Measurements from ENCODE around the gene RELL2. TPM values are rescaled to one million over a fixed set of nuclear protein-coding genes. Genes with fewer than 3 reads are reported as not detected.
A peak's percentile ranks its signal among the peaks of the same experiment; 100 is the strongest.

The RELL2 gene
- total RNA-seq, 2 experiments from 2014 or later: 26.8 to 27.3 TPM

DNA sequence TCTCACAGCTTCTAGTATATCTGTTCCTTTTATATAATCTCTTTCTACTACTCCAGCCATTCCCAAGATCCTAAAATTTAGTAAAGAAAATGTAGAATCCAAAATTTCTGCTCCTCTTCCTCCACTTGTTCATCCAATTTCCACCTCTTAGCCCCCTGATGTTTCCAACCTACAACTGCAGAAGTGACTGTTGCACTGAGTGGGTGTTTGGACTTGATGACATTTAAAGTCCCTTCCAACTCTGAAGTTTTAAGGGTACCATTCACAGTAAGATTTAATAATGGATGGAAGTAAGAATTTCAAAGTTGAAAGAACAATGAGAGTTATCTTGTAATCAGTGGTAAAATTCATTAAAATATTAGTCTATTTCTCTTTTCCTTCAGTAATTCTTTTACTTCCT, 23.5 kb upstream of the RELL2 start:
- H3K4me1 Mint-ChIP-seq: peaks cover 67% of the 10 kb centered on the region

DNA sequence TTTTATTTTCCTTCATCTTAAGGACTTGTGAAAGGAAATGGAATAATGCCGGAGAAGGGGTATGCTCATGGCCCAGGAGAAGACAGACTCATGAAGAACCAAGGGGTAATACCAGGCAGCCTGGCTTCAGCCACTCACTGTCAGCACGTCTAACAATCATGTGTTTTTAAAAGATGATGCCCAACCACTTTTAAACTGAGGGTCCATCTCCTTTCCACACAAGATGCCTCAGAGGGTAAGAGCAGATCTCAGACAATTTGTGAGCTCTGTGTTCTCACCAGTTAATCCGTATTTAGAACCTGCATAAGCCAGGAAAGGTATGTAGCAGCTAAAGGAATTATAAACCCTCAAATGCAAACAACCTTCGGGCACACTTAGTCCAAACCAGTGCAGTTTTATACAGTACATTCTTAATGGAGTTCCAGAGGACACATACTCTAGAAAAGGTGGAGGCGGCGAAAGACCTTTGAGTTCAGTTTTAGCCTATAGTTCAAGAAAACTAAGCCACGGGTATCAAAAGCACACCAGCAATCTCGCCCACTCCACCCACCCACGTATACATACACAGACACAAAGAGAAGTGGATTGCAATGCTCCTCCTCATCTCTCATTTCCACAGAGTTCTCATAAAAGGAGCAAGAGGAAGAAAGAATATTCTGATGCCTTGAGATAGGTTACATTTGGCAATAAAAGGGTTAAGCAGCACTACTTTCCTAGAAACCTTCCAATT, 20.6 kb upstream of the RELL2 start:
- peaks cover 2% of the 10 kb centered on the region for H3K9me3 Mint-ChIP-seq

More for the DNA sequence above, 23.5 kb upstream of the RELL2 start:
- Mint-ChIP-seq H3K4me3 (peak overlapping the region; percentile 35), H3K27ac (peak overlapping the region; percentile 59), H3K9me3 (peaks cover 3% of the 10 kb centered on the region), H3K36me3 (peaks cover 61% of the 10 kb centered on the region), H3K27me3 (no peaks in the 10 kb centered on the region)
- no peak for DNase-seq

DNA sequence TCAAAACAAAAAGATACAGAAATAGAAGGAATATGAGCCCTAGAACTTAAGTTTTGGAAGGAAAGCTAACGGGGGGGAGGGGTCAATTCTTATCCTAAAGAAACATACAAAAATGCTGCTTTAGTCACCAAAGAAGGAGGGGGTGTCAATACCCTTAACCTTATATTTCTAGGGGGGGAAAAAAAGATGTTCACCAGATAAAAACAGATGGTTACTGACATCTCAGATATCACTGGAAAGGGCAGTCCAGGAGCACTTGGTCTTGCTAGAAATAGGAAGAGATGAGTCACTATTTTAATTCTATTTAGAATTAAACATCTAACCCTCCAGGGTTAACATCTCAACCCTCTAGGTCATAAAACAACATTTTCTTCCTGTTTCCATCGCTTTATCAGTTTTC, 19.7 kb upstream of the RELL2 start:
- Mint-ChIP-seq H3K36me3 (peaks cover 54% of the 10 kb centered on the region), H3K9me3 (peaks cover 2% of the 10 kb centered on the region), H3K27me3 (no peaks in the 10 kb centered on the region), H3K27ac (peak overlapping the region; percentile 97), H3K4me3 (peak overlapping the region; percentile 97), H3K4me1 (peaks cover 54% of the 10 kb centered on the region)
- DNase-seq: no peak

More for the DNA sequence above, 20.6 kb upstream of the RELL2 start:
- H3K4me3 Mint-ChIP-seq: peak overlapping the region; percentile 97
- H3K27me3 Mint-ChIP-seq: no peaks in the 10 kb centered on the region
- H3K36me3 Mint-ChIP-seq: peaks cover 52% of the 10 kb centered on the region
- no peak for DNase-seq
- peaks cover 57% of the 10 kb centered on the region for H3K4me1 Mint-ChIP-seq
- peak overlapping the region; percentile 97 for H3K27ac Mint-ChIP-seq

DNA sequence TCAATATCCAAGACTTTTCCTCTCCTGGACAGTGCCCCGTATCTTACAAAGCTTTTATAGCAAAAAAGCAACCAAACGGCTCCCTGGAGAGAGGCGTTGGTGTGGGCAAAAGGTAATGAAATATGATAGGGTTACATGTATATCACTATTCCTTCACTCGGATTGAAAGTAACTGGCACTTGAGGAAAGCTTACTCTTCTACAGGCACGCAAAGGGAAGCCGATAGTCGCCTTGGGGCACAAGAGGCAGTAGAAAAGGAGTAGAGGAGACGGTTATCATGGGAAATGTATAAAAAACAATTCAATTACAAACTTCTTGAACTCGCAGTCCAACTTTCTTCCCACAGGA, 19.1 kb upstream of the RELL2 start:
- Mint-ChIP-seq H3K27me3 (no peaks in the 10 kb centered on the region), H3K9me3 (peaks cover 2% of the 10 kb centered on the region), H3K4me1 (peaks cover 50% of the 10 kb centered on the region), H3K27ac (peak overlapping the region; percentile 97), H3K36me3 (peaks cover 51% of the 10 kb centered on the region), H3K4me3 (peak overlapping the region; percentile 97)
- DNase-seq: no peak

DNA sequence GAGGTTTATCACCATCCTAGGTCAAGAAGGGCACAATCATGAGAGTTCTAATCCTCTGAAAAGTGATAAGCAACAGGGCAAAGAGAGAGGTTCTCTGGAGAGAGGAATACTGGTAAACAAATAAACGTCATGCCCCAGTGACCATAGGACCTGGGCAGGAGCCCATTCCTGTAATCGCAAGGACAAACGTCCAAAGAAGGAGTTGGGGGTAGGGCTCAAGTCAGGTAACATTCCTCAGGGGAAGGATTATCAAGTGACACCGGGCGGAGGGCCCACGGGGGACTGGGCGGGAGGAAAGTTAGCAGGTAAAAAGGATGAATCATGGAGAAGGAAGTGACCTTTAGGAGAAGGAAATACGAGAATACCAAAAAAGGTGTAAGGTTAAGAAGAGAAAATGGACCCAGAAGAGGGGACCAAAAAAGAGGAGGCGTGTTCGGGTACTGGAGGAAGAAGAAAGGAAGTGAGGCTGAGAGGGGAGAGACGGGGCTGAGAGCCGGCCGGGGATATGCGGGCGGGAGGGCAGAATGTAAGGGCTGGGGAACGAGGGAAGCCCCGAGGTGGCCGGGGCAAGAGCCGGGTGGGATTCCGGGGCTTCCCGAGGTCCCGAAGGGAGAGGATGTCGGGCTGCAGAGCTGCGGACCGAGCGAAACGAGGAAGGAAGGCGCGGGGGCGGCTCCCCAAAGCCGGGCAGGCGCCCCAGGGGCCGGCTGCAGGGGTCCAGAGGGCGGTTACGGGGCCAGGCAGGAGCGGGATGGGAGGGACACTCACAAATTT, 18.6 kb upstream of the RELL2 start:
- peak overlapping the region; percentile 97 for H3K4me3 Mint-ChIP-seq
- peaks cover 52% of the 10 kb centered on the region for H3K36me3 Mint-ChIP-seq

DNA sequence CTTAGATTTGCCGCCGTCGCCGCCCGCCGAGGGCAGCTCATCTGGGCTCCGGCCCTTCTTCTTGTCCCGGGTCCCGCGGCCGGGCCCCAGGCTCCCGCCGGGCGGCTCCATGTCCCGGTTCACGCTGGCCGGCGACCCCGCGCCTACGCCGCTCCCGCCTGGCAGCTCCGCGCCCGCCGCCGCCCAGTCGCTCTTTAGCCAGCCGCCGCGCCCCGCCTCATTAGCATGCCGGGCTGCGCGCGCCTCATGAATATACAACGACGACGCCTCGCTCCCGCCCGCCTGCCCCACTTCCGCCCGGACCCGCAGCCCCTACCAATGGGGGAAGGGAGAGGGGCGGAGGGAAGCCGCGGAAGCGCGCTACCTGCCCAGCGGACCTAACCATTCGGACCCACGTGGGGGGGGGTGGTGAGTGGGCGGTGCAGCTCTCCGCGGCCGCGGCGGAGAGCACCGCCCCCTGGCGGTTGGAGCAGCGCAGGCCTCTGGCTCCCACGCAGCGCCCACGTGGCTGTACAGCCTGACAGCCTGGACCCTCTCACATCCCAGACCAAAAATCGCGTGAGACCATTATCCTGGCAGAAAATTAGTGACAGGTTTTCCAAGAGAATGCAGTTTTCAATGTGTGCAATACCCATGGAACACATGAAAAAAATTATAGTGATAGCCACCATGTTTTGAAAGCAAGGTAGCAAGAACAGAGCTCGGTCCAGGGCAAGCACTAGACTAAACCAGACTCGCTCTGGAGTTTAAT, 17.8 kb upstream of the RELL2 start, which contains the start of gene DIAPH1:
DIAPH1 (minus strand) TSS at position 197 of the 751 bp plus-strand sequence; CDS start at position 111, 86 bp downstream.
- DNase-seq: peak; percentile 99
- H3K27me3 Mint-ChIP-seq: no peaks in the 10 kb centered on the region
- peak within 1 kb of the TSS; percentile 97 for H3K4me3 Mint-ChIP-seq
- H3K4me1 Mint-ChIP-seq: peaks cover 51% of the 10 kb centered on the region
- H3K9me3 Mint-ChIP-seq: peaks cover 2% of the 10 kb centered on the region
- H3K27ac Mint-ChIP-seq: peak within 1 kb of the TSS; percentile 97
- H3K36me3 Mint-ChIP-seq: peaks cover 54% of the 10 kb centered on the region

More for the DNA sequence above, 18.6 kb upstream of the RELL2 start:
- Mint-ChIP-seq H3K27ac (peak overlapping the region; percentile 97), H3K4me1 (peaks cover 50% of the 10 kb centered on the region), H3K27me3 (no peaks in the 10 kb centered on the region), H3K9me3 (peaks cover 2% of the 10 kb centered on the region)
- peak; percentile 62 for DNase-seq

DNA sequence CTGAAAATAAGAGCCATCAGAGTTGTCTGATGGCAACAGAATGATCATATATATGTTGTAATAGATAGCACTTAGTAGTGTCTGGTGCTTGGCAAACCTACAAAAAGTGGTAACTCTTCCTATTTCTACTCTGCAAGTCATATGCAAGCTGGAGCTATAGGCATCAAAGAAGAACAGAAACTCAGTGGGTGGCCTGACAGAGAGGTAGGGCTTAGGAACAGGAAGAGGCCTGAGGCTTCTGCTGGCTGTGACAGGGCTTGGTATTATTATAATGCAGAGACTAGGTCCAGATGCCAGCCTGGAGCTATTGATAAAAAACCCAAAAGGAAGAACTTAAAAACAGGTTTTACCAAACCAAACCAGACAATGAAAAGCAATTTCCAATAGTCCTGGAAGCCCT, 13.6 kb upstream of the RELL2 start:
- Mint-ChIP-seq H3K27ac (peak overlapping the region; percentile 77), H3K4me3 (peak overlapping the region; percentile 22), H3K27me3 (no peaks in the 10 kb centered on the region), H3K36me3 (peaks cover 30% of the 10 kb centered on the region), H3K9me3 (no peaks in the 10 kb centered on the region), H3K4me1 (peaks cover 25% of the 10 kb centered on the region)
- no peak for DNase-seq

DNA sequence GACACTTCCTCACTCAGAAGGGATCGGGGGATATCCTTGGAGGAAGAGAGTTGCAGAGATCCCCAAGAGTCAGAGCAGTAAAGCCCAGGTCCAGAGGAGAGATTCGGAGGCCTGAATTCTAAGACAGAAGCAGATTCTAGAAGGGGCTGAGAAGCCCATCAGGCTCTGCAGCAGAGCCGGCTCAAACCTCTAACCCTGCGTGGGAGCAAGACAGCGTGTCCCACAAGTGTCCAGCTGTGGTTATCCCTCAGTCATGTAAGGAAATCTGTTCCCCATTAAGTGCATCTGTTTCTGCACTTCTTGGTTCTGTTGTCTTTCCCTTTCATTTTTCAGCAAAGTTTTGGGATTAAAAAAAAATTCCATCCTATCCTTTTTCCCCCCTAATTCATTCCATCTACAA, 13.2 kb upstream of the RELL2 start:
- H3K36me3 Mint-ChIP-seq: peaks cover 28% of the 10 kb centered on the region
- no peaks in the 10 kb centered on the region for H3K9me3 Mint-ChIP-seq
- no peak for DNase-seq
- H3K4me1 Mint-ChIP-seq: peaks cover 25% of the 10 kb centered on the region
- H3K27me3 Mint-ChIP-seq: no peaks in the 10 kb centered on the region
- no peak overlapping the region for H3K4me3 Mint-ChIP-seq
- H3K27ac Mint-ChIP-seq: peak overlapping the region; percentile 77

DNA sequence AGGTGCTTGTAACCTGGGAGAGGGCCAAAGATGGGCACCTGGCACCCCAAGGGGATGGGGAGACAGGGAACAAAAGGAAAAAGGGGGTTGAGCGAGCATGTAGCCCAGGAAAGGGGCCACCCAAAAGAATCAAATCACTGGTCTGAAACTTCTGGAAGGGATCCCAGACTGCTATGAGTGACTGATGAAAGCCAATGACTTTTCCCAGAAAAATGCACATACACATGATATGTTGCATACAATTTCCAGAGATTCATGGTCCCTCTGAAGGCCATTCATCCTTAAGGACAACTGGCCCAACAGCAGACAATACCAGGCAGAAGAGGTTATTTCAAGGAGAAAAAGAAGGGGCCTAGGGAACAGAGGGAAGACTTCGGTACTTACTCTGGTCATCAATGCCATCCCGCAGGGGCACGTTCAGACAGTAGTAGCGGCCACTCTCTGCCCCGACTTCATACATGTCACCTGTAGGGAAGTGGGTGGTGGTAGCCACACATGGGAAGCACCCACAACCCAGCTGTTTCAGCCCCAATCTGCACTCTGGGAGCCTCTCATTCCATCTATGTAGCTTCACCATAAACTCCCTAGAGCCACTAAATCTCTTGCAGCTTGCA, 8.5 kb upstream of the RELL2 start:
- Mint-ChIP-seq H3K27ac (no peak overlapping the region), H3K36me3 (peaks cover 16% of the 10 kb centered on the region), H3K9me3 (no peaks in the 10 kb centered on the region), H3K4me3 (no peak overlapping the region), H3K27me3 (no peaks in the 10 kb centered on the region), H3K4me1 (peaks cover 15% of the 10 kb centered on the region)
- DNase-seq: no peak

DNA sequence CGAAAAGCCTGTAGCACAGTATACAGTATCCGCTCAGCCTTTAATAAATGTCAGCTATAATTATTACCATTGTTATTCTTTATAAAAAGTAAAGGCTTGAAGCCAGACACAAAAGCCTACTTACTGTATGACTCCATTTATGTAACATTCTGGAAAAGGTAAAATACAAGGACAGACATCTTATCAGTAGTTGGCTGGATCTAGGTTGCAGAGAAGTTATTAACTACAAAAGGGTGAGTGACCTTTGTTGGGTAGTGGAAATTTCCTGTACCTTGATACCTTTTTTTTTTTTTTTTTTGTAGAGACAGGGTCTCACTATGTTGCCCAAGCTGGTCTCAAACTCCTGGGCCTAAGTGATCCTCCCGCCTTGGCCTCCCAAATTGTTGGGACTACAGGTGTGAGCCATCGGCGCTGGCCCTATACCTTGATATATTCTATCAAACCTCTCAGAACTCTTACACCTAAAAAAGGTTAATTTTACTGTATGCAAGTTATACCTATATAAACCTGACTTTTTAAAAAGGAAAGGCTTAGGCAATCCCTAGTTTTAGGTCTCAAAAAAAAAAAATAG, 6.1 kb upstream of the RELL2 start:
- H3K27ac Mint-ChIP-seq: no peak overlapping the region
- H3K4me1 Mint-ChIP-seq: peaks cover 25% of the 10 kb centered on the region
- no peak overlapping the region for H3K4me3 Mint-ChIP-seq
- DNase-seq: no peak
- no peaks in the 10 kb centered on the region for H3K27me3 Mint-ChIP-seq
- no peaks in the 10 kb centered on the region for H3K9me3 Mint-ChIP-seq
- H3K36me3 Mint-ChIP-seq: peaks cover 17% of the 10 kb centered on the region

DNA sequence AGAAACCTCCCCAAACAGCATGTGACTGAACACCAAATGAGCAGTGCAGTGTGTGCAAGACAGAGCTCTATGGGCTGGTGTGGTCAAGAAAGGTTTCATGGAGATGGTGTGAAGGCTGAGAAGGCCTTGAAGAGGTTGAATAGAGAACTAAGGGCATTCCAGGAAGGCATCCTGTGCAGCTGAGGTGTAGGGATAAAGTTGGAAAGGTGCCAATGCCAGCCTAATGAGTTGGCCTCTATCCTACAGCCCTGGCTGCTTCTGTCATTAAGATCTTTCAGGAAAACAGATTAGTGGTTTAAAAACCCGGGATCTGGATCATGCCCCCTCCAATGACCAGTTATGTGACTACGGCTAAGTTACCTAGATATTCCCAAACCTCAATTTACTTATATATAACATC, 4.1 kb upstream of the RELL2 start:
- Mint-ChIP-seq H3K4me3 (no peak overlapping the region), H3K36me3 (peaks cover 17% of the 10 kb centered on the region), H3K27me3 (no peaks in the 10 kb centered on the region), H3K27ac (no peak overlapping the region), H3K4me1 (peaks cover 31% of the 10 kb centered on the region), H3K9me3 (no peaks in the 10 kb centered on the region)
- no peak for DNase-seq

DNA sequence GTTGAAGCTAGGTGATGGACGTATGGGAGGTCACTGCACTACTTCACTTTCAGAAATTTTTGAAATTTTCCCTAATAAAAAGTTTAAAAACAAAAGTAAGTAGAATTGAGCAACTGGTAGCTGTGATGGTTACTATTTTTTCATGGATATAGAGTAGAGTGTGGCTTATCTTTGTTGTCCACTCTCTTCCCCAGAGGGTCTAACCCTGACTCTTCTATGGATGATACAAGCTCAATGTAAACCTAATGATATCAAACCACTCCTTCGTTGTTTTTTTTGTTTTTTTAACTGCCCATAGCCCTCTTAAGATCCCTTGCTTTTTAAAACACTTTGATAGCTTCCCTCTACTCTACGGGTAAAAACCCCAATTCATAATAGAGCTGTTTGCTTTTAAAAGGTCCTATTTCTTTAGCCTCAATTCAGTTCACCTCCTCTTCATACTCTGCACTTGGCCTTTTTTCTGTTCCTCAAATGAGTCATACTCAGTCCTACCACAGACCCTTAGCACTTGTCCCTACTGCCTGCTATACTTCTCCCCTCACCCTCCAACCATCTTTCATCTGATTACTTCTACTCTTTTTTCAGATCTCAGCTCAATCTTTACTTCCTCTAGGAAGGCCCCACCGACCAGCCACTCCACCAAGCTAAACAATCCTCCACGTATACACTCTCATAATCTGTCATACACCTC, 2.8 kb upstream of the RELL2 start:
- DNase-seq: no peak
- Mint-ChIP-seq H3K4me3 (no peak overlapping the region), H3K36me3 (peaks cover 27% of the 10 kb centered on the region), H3K27me3 (no peaks in the 10 kb centered on the region), H3K4me1 (peaks cover 38% of the 10 kb centered on the region), H3K27ac (no peak overlapping the region), H3K9me3 (no peaks in the 10 kb centered on the region)

DNA sequence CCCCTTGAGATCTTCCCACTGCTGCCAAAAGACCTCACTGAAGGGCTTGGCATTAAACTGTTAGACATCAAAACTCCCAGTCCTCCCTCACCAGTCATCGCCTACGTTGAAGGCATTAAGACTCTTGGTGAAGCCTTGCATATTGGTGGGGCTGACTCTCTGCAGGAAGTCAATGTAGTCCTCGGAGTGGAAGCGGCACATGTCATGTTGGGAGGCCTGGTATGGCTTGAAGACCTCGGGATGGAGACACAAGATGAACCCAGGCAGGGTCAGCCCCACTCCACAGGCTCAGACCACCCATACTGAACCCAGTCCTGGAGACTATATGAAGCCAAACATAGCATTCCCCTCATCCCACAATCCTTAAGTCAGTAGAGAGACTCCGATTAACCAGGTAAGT, 2.1 kb upstream of the RELL2 start:
- Mint-ChIP-seq H3K27me3 (no peaks in the 10 kb centered on the region), H3K27ac (no peak overlapping the region), H3K9me3 (no peaks in the 10 kb centered on the region), H3K4me1 (peaks cover 38% of the 10 kb centered on the region), H3K4me3 (peak overlapping the region; percentile 97), H3K36me3 (peaks cover 27% of the 10 kb centered on the region)
- DNase-seq: no peak

DNA sequence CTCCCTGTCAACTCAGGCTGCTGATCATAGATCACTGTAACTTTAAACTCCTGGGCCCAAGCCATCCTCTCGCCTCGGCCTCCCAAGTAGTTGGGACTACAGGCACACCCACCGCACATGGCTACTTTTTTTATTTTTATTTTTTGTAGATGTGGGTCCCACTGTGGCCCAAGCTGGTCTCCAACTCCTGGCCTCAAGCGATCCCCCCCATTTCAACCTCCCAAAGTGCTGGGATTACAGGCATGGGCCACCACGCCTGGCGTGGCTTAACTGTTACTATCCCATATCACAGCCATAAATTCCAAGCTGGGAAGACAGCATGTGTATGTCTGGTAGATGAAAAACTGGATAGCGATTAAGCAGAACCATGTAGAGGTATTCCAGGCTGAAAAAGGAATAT, 1.2 kb upstream of the RELL2 start:
- Mint-ChIP-seq H3K27ac (no peak overlapping the region), H3K27me3 (no peaks in the 10 kb centered on the region), H3K4me3 (peak overlapping the region; percentile 97), H3K9me3 (no peaks in the 10 kb centered on the region), H3K36me3 (peaks cover 25% of the 10 kb centered on the region), H3K4me1 (peaks cover 37% of the 10 kb centered on the region)
- DNase-seq: no peak

All from activated naive CD8-positive, alpha-beta T cell treated with anti-CD3 and anti-CD28 coated beads for 36 hours (primary cell).